Liver (tissue), 9 donors: ENCODE data around the gene MAML3. TPM values are rescaled to one million over a fixed set of nuclear protein-coding genes. Genes with fewer than 3 reads are reported as not detected.
A peak's percentile ranks its signal among the peaks of the same experiment; 100 is the strongest.

Source experiments
- DNase-seq: peaks from one replicate; pipeline ENCODE4 v3.0.0-alpha.2; 2017; ENCODE audit warnings: low spot score
- H3K27ac ChIP-seq, 2 donors: one replicate each; pipeline ENCODE4 v1.7.0; 2013; ENCODE audit warnings: inconsistent platforms in 2 of 2, low read length in 2 of 2, control low read depth in 1 of 2, low read depth in 1 of 2, mild to moderate bottlenecking in 1 of 2
- H3K27me3 ChIP-seq, 4 donors: one replicate each; pipeline versions ENCODE4 v1.6.1 to v1.7.0; 2013; ENCODE audit warnings: low read length in 3 of 4, inconsistent platforms in 1 of 4, mild to moderate bottlenecking in 1 of 4, moderate library complexity in 1 of 4; ENCODE audit not compliant: control insufficient read depth in 4 of 4, insufficient read depth in 4 of 4
- H3K36me3 ChIP-seq, 4 donors: one replicate each; pipeline versions ENCODE4 v1.6.1 to v1.7.0; 2013; ENCODE audit warnings: low read length in 3 of 4, mild to moderate bottlenecking in 3 of 4, low read depth in 1 of 4, moderate library complexity in 1 of 4; ENCODE audit not compliant: control insufficient read depth in 4 of 4, insufficient read depth in 3 of 4
- H3K4me1 ChIP-seq, 4 donors: one replicate each; pipeline versions ENCODE4 v1.6.1 to v1.7.0; 2013; ENCODE audit warnings: low read length in 3 of 4, mild to moderate bottlenecking in 3 of 4, moderate library complexity in 1 of 4; ENCODE audit not compliant: control insufficient read depth in 4 of 4, insufficient read depth in 4 of 4
- H3K4me3 ChIP-seq, 3 donors: one replicate each; pipeline versions ENCODE4 v1.6.1 to v1.7.0; 2013; ENCODE audit warnings: low read length in 3 of 3, control low read depth in 1 of 3, low read depth in 1 of 3, mild to moderate bottlenecking in 1 of 3
- H3K9ac ChIP-seq, 2 donors: one replicate each; pipeline ENCODE4 v1.7.0; 2013; ENCODE audit warnings: low read length in 2 of 2, mild to moderate bottlenecking in 2 of 2, moderate library complexity in 2 of 2, control low read depth in 1 of 2, low read depth in 1 of 2
- H3K9me3 ChIP-seq, 4 donors: one replicate each; pipeline versions ENCODE4 v1.6.1 to v1.7.0; 2013; ENCODE audit warnings: low read length in 3 of 4; ENCODE audit not compliant: control insufficient read depth in 4 of 4
- EGR1 ChIP-seq, 2 donors: IDR thresholded peaks; 2 replicates each; pipeline ENCODE4 v1.6.1; 2016 to 2018; ENCODE audit warnings: antibody characterized with exemption in 2 of 2, low read depth in 2 of 2
- FOXA1 ChIP-seq: IDR thresholded peaks from 2 replicates; pipeline ENCODE4 v1.6.1; 2016; ENCODE audit warnings: antibody characterized with exemption
- FOXA2 ChIP-seq: IDR thresholded peaks from 2 replicates; pipeline ENCODE4 v1.6.1; 2016; ENCODE audit warnings: antibody characterized with exemption
- GABPA ChIP-seq, 2 donors: IDR thresholded peaks in 1 of 2; conservative IDR thresholded peaks in 1 of 2; 2 replicates each; pipeline ENCODE4 v1.6.1; 2016; ENCODE audit warnings: antibody characterized with exemption in 2 of 2, mild to moderate bottlenecking in 1 of 2, moderate library complexity in 1 of 2
- HNF4A ChIP-seq, 2 donors: conservative IDR thresholded peaks; 2 replicates each; pipeline ENCODE4 v1.6.1; 2016; ENCODE audit warnings: antibody characterized with exemption in 2 of 2, mild to moderate bottlenecking in 2 of 2
- RAD21 ChIP-seq, 2 donors: IDR thresholded peaks; 2 replicates each; pipeline ENCODE4 v1.6.1; 2016; ENCODE audit warnings: antibody characterized with exemption in 2 of 2, mild to moderate bottlenecking in 2 of 2
- SP1 ChIP-seq: IDR thresholded peaks from 2 replicates; pipeline ENCODE4 v1.6.1; 2018; ENCODE audit warnings: antibody characterized with exemption, mild to moderate bottlenecking
- TAF1 ChIP-seq: conservative IDR thresholded peaks from 2 replicates; pipeline ENCODE4 v1.6.1; 2016; ENCODE audit warnings: antibody characterized with exemption, mild to moderate bottlenecking
- WGBS: extraction: QIAGEN DNeasy Blood & Tissue Kit; methylation state at CpG from one replicate; pipeline ENCODE4 v1.1.7; 2013; 5-methylcytosine and 5-hydroxymethylcytosine counted together
- polyA plus RNA-seq, 2 donors: library from polyadenylated mRNA; stranded (reverse) in 1 of 2; unstranded in 1 of 2; fragments of 200-250 nt in 1 of 2; fragments of >200 nt in 1 of 2; fragmentation: Nextera tagmentation in 1 of 2; extraction: Ambion mirVana in 1 of 2; gene quantifications; one replicate each; pipeline versions ENCODE4 v1.2.1 to v1.2.3, GENCODE V29; 2013 to 2015
- total RNA-seq, 2 donors: library from RNA; depleted of rRNA; stranded (reverse); fragments of >200 nt; gene quantifications; one replicate each; pipeline ENCODE4 v1.2.3, GENCODE V29; 2014
- TF ChIP-seq, protein P1 (sequence below): IDR thresholded peaks from 2 replicates; pipeline ENCODE4 v1.6.1; 2016; ENCODE audit warnings: antibody characterized with exemption
- TF ChIP-seq, protein P2 (sequence below): IDR thresholded peaks from 2 replicates; pipeline ENCODE4 v1.6.1; 2016; ENCODE audit warnings: antibody characterized with exemption
- donor health status: healthy.
- donor health status: healthy.
- donor health status: healthy.
- donor health status: healthy.
- donor health status: healthy.

MAML3 gene
- total and polyA plus RNA-seq, 4 donors, result 1.3 to 4.3 (median 2.7) TPM

DNA sequence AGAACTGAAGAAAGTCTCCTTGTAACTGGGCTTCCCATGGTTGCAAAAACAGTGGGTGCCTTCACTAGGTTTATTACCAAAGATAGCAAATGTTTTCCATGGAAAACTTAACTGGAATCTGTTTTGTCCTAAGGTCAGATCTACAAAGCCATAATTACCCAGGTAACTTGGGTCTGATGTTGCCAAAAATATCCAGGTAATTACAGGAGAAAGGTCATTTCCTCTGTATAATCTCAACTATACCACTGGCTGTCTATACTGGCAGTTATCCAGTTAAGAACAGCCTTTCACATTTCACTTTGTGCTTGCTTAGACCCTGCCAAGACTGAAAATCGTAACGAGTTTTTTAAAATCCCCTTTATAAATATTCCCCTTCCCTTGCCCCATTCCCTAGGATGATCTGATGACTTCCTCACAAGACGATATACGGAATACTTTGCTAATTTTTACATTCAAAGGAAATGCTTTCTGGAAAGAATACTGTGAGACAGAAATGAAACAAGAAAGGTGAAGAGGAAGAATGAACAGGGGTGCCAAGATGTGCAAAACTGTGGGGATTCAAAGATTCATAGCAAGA, 105.5 kb downstream of the MAML3 start:
- TF ChIP-seq GABPA (IDR thresholded peaks at IDR 0.05 in 1 of 2, conservative IDR thresholded peaks at IDR 0.05 in 1 of 2) (no peak), HNF4A (conservative IDR thresholded peaks at IDR 0.05) (no peak), SP1 (peak; percentile 15), RAD21 (IDR thresholded peaks at IDR 0.05) (peak in 1 of 2 donors; percentile 27)
- no peak for DNase-seq
- peak overlapping the region in 2 of 3 donors; percentile 34 to 57 for H3K4me3 ChIP-seq
- H3K9ac ChIP-seq, result peak overlapping the region in 1 of 2 donors; percentile 21
- H3K27ac ChIP-seq, result peak overlapping the region in 1 of 2 donors; percentile 77
- no peaks in the 10 kb centered on the region for H3K27me3 ChIP-seq
- no peaks in the 10 kb centered on the region for H3K9me3 ChIP-seq
- no peaks in the 10 kb centered on the region for H3K36me3 ChIP-seq
- WGBS, result 10% methylated on average over 4 of the region's 4 CpGs
- peaks cover 0 to 22% (median 15%) of the 10 kb centered on the region in 4 donors for H3K4me1 ChIP-seq

DNA sequence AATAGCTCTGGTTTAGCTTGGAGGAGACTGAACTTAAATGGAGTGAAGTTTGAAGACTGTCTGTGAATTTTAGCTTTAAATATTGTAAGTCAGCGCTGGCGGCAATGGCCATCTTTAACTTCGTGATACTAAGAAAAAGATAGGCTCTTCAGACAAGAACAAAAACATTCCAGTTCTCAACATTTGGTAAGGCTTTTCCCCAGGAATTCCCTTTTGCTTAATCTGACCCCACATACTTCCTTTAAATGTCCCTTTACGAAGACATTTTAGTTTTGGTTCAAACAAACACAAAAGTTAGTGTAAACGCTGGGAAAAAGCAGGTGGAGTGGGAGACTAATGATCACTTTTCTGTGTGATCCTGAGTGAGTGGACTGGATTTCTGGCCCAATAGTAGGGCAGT, 106.2 kb downstream of the MAML3 start:
- Histone ChIP-seq H3K36me3 (no peaks in the 10 kb centered on the region), H3K4me1 (peaks cover 0 to 22% (median 15%) of the 10 kb centered on the region in 4 donors), H3K27ac (no peak overlapping the region), H3K27me3 (no peaks in the 10 kb centered on the region), H3K9ac (no peak overlapping the region), H3K4me3 (no peak overlapping the region), H3K9me3 (no peaks in the 10 kb centered on the region)
- no peak for TF ChIP-seq FOXA1
- TF ChIP-seq, protein P1, sequence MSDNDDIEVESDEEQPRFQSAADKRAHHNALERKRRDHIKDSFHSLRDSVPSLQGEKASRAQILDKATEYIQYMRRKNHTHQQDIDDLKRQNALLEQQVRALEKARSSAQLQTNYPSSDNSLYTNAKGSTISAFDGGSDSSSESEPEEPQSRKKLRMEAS, result no peak
- WGBS, result 71% methylated on average over 5 of the region's 5 CpGs
- DNase-seq, result no peak

DNA sequence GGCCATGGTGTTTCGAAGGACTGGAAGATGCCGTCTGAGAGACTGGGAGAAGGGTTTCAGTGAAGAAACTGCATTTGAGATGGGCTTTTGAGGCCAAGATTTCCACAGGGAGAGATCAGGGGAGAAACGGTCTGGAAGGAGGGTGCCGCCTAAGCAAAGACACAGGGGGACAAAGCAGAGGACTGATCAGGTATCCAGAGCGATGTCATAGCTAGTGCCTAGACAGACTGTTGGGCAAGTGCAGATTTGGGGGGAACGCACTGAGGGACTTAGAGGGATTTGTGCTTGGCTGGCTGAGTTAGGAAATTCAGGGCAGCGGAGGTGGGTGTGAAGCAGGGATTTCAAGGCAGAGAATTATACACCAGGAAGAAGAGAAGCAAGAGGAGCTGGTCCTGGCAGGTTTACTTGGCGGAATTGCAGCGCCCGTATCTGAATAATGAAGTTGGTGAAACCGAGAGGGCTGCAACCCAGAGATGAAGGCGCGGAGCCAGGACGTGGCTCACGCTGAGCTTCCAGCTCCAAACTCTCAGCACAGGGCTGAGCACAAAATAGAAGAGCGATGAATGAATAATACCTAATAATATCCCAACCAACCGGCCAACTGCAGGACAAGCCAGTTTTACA, 106.9 kb downstream of the MAML3 start:
- Histone ChIP-seq H3K27me3 (no peaks in the 10 kb centered on the region), H3K4me1 (peaks cover 0 to 22% (median 15%) of the 10 kb centered on the region in 4 donors), H3K27ac (no peak overlapping the region), H3K9me3 (no peaks in the 10 kb centered on the region), H3K4me3 (no peak overlapping the region), H3K36me3 (no peaks in the 10 kb centered on the region), H3K9ac (no peak overlapping the region)
- 96% methylated on average over 17 of the region's 17 CpGs for WGBS
- DNase-seq, result no peak
- TF ChIP-seq SP1, result no peak
- TF ChIP-seq, protein P2, sequence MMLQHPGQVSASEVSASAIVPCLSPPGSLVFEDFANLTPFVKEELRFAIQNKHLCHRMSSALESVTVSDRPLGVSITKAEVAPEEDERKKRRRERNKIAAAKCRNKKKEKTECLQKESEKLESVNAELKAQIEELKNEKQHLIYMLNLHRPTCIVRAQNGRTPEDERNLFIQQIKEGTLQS, result no peak
- TF ChIP-seq EGR1 (IDR thresholded peaks at IDR 0.05; ENCODE audit: low read depth in 2 of 2), result no peak
- no peak for TF ChIP-seq TAF1

DNA sequence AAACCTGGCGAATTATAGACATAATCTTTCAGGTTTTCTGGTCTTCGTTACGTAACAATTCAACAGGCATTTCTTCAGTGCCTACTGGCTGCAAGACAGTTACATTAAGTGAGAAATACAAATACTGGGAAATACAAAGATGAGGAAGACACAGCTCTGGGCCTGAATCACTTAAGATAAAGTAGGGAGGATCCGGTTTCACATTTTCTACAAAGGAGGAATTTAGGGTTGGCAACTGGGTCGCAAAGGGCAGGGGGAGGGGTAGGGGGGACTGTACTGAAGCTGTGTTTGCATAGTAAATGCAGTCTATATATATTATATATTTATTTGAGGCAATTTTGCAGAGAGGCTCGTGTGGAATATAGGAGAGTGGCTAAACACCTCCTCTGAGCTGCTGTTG, 107.4 kb downstream of the MAML3 start:
- H3K9ac ChIP-seq, result no peak overlapping the region
- no peak overlapping the region for H3K27ac ChIP-seq
- no peak overlapping the region for H3K4me3 ChIP-seq
- H3K36me3 ChIP-seq, result no peaks in the 10 kb centered on the region
- TF ChIP-seq FOXA2, result no peak
- H3K9me3 ChIP-seq, result no peaks in the 10 kb centered on the region
- DNase-seq, result no peak
- WGBS, result 83% methylated on average over 6 of the region's 6 CpGs
- H3K4me1 ChIP-seq, result peaks cover 0 to 22% (median 15%) of the 10 kb centered on the region in 4 donors
- H3K27me3 ChIP-seq, result no peaks in the 10 kb centered on the region
